ENCODE measurements around the gene TXNL4A. TPM values are rescaled to one million over a fixed set of nuclear protein-coding genes. Genes with fewer than 3 reads are reported as not detected.
A peak's percentile ranks its signal among the peaks of the same experiment; 100 is the strongest.

TXNL4A gene
- total RNA-seq, 3 donors from 2014 or later (not counting 1 experiment from before 2014, with no cell fraction given), result 63.2 to 69.1 (median 66.4) TPM

GRCh38 chr18:79922971-79923411, 65.4 kb downstream of the TXNL4A start:
- Mint-ChIP-seq H3K4me1 (peaks cover 0 to 8% of the 10 kb centered on the region in 2 donors), H3K27ac (no peak overlapping the region), H3K36me3 (no peaks in the 10 kb centered on the region), H3K9me3 (no peaks in the 10 kb centered on the region), H3K4me3 (no peak overlapping the region), H3K27me3 (ENCODE audit: low read depth in 2 of 2) (no peaks in the 10 kb centered on the region)
- Histone ChIP-seq H3K27me3 (ENCODE audit: control insufficient read depth, insufficient read depth, low read length) (no peaks in the 10 kb centered on the region), H3K4me3 (ENCODE audit: low read length) (no peak overlapping the region), H3K36me3 (ENCODE audit: control insufficient read depth, insufficient read depth, low read length) (no peaks in the 10 kb centered on the region), H3K27ac (ENCODE audit: low read length) (no peak overlapping the region), H3K9me3 (ENCODE audit: control insufficient read depth, insufficient read depth, low read length) (no peaks in the 10 kb centered on the region), H3K4me1 (ENCODE audit: control insufficient read depth, insufficient read depth, low read length) (no peaks in the 10 kb centered on the region)
- WGBS (ENCODE audit: insufficient coverage), result 95% methylated on average over 12 of the region's 17 CpGs
- ATAC-seq (no peak), DNase-seq (no peak)
- intact Hi-C loops (cut with micrococcal nuclease), result no loop called here
- TF ChIP-seq CTCF (IDR thresholded peaks at IDR 0.05), result no peak

- Histone ChIP-seq H3K27ac (ENCODE audit: low read length) (no peak overlapping the region), H3K36me3 (ENCODE audit: control insufficient read depth, insufficient read depth, low read length) (no peaks in the 10 kb centered on the region), H3K4me3 (ENCODE audit: low read length) (no peak overlapping the region), H3K4me1 (ENCODE audit: control insufficient read depth, insufficient read depth, low read length) (no peaks in the 10 kb centered on the region), H3K27me3 (ENCODE audit: control insufficient read depth, insufficient read depth, low read length) (no peaks in the 10 kb centered on the region), H3K9me3 (ENCODE audit: control insufficient read depth, insufficient read depth, low read length) (peaks cover under 1% of the 10 kb centered on the region)
- Mint-ChIP-seq H3K27ac (peak overlapping the region in 1 of 2 donors; percentile 12), H3K4me1 (peaks cover 0 to 14% of the 10 kb centered on the region in 2 donors), H3K4me3 (no peak overlapping the region), H3K36me3 (no peaks in the 10 kb centered on the region), H3K27me3 (ENCODE audit: low read depth in 2 of 2) (no peaks in the 10 kb centered on the region), H3K9me3 (no peaks in the 10 kb centered on the region)
- 96% methylated on average over 23 of the region's 24 CpGs for WGBS (ENCODE audit: insufficient coverage)
- intact Hi-C loops (cut with micrococcal nuclease), result no loop called here
- TF ChIP-seq CTCF (IDR thresholded peaks at IDR 0.05), result no peak
- peak in 1 of 2 donors; percentile 11 for DNase-seq
- ATAC-seq, result no peak
Measured at GRCh38 chr18:79921984-79922965, 66.1 kb downstream of the TXNL4A start.

Other genes with a start within 250 kb of the TXNL4A start
- gene KCNG2, start 190.6 kb downstream of the TXNL4A start, total RNA-seq, result not detected
- 10 to 100 TPM; 51.2 to 62.4 (median 54.1) TPM for gene SLC66A2, start 36.9 kb downstream of the TXNL4A start, total RNA-seq
- gene HSBP1L1, start 23.9 kb downstream of the TXNL4A start, total RNA-seq, result 10 to 100 TPM; 11.7 to 16.1 (median 13.8) TPM
- gene RBFA, start 45.9 kb upstream of the TXNL4A start, total RNA-seq, result 10 to 100 TPM; 11.9 to 17.7 (median 12.4) TPM
- gene ADNP2, start 120.7 kb upstream of the TXNL4A start, total RNA-seq, result 10 to 100 TPM; 31.2 to 39.2 (median 31.4) TPM

Data from natural killer cell (primary cell).